Neural progenitor cell (in vitro differentiated cells): ENCODE results near the gene GPR3. TPM values are rescaled to one million over a fixed set of nuclear protein-coding genes. Genes with fewer than 3 reads are reported as not detected.

ENCODE experiments used
- DNase-seq: peaks from one replicate; pipeline ENCODE4 v3.0.0-alpha.2; 2016; ENCODE audit warnings: low spot score
- H2AFZ ChIP-seq: fragments of 200-600 bp; sonication (generic); replicated peaks from 2 replicates; pipeline ENCODE4 v1.6.1; 2016; ENCODE audit warnings: antibody characterized with exemption
- H3F3A ChIP-seq: fragments of 200-600 bp; sonication (generic); 2 replicates; pipeline ENCODE4 v1.6.1; 2016; ENCODE audit warnings: antibody characterized with exemption, low read depth
- H3K27ac ChIP-seq: fragments of 200-600 bp; sonication (generic); 2 replicates; pipeline ENCODE4 v1.5.1; 2016; ENCODE audit warnings: mild to moderate bottlenecking
- H3K27me3 ChIP-seq: fragments of 200-600 bp; sonication (generic); 2 replicates; pipeline ENCODE4 v1.6.1; 2016; ENCODE audit warnings: mild to moderate bottlenecking, moderate library complexity
- H3K36me3 ChIP-seq: fragments of 200-600 bp; sonication (generic); 2 replicates; pipeline ENCODE4 v1.5.1; 2016
- H3K4me1 ChIP-seq: fragments of 200-600 bp; sonication (generic); 2 replicates; pipeline ENCODE4 v1.6.1; 2016; ENCODE audit warnings: mixed run types
- H3K4me2 ChIP-seq: fragments of 200-600 bp; sonication (generic); 2 replicates; pipeline ENCODE4 v1.6.1; 2016
- H3K4me3 ChIP-seq: fragments of 200-600 bp; sonication (generic); 2 replicates; pipeline ENCODE4 v1.5.1; 2016
- H3K79me2 ChIP-seq: fragments of 200-600 bp; sonication (generic); 2 replicates; pipeline ENCODE4 v1.6.1; 2016; ENCODE audit warnings: low read depth
- H3K9ac ChIP-seq: fragments of 200-600 bp; sonication (generic); 2 replicates; pipeline ENCODE4 v1.6.1; 2016
- H3K9me3 ChIP-seq: fragments of 200-600 bp; sonication (generic); 2 replicates; pipeline ENCODE4 v1.5.1; 2016; ENCODE audit warnings: low read depth
- H4K20me1 ChIP-seq: fragments of 200-600 bp; sonication (generic); 2 replicates; pipeline ENCODE4 v1.6.1; 2016; ENCODE audit warnings: low read depth
- H3K27ac Mint-ChIP-seq: 3 replicates; pipeline ENCODE4 v1.8.0; 2021; ENCODE audit warnings: mixed read lengths
- H3K27me3 Mint-ChIP-seq: 2 replicates; pipeline ENCODE4 v1.8.0; 2022; ENCODE audit warnings: low read depth, mild to moderate bottlenecking, inconsistent platforms, moderate library complexity, mixed read lengths; ENCODE audit not compliant: insufficient read depth
- H3K36me3 Mint-ChIP-seq: 3 replicates; pipeline ENCODE4 v1.8.0; 2021; ENCODE audit warnings: mixed read lengths
- H3K4me1 Mint-ChIP-seq: 3 replicates; pipeline ENCODE4 v1.8.0; 2021; ENCODE audit warnings: mixed read lengths
- H3K4me3 Mint-ChIP-seq: 3 replicates; pipeline ENCODE4 v1.8.0; 2021; ENCODE audit warnings: mild to moderate bottlenecking, moderate library complexity, mixed read lengths
- H3K9me3 Mint-ChIP-seq: 3 replicates; pipeline ENCODE4 v1.8.0; 2020; ENCODE audit warnings: mixed read lengths
- CTCF ChIP-seq: fragments of 200-600 bp; sonication (generic); IDR thresholded peaks from 2 replicates; pipeline ENCODE4 v1.5.1; 2017; ENCODE audit warnings: antibody characterized with exemption, mild to moderate bottlenecking
- EZH2 ChIP-seq: fragments of 200-600 bp; sonication (generic); IDR thresholded peaks from 2 replicates; pipeline ENCODE4 v1.6.1; 2017; ENCODE audit warnings: antibody characterized with exemption, mild to moderate bottlenecking, moderate library complexity
- EZH2phosphoT487 ChIP-seq: fragments of 200-600 bp; sonication (generic); IDR thresholded peaks from 2 replicates; pipeline ENCODE4 v1.6.1; 2017; ENCODE audit warnings: antibody characterized with exemption
- total RNA-seq: library from RNA; depleted of rRNA; stranded (reverse); fragments of >200 nt; gene quantifications from 2 replicates; pipeline ENCODE4 v1.2.3, GENCODE V29; 2015; ENCODE audit warnings: low replicate concordance

Gene GPR3
- total RNA-seq, 1 donor from 2014 or later, result 3.1 TPM

GRCh38 chr1:27416387-27417111 is 24.1 kb downstream of the GPR3 start:
- Histone ChIP-seq H3K9ac (no peak overlapping the region), H3K27me3 (no peaks in the 10 kb centered on the region), H3K9me3 (no peaks in the 10 kb centered on the region), H3K36me3 (peaks cover 12% of the 10 kb centered on the region), H3K4me3 (no peak overlapping the region), H3K79me2 (peaks cover 9% of the 10 kb centered on the region), H3K4me2 (no peak overlapping the region), H3F3A (peaks cover 12% of the 10 kb centered on the region), H4K20me1 (no peaks in the 10 kb centered on the region), H3K4me1 (peaks cover 22% of the 10 kb centered on the region), H2AFZ (no peak overlapping the region), H3K27ac (no peak overlapping the region)
- H3K36me3 Mint-ChIP-seq, result peaks cover 46% of the 10 kb centered on the region
- peak overlapping the region; percentile 26 for H3K27ac Mint-ChIP-seq
- H3K4me1 Mint-ChIP-seq, result peaks cover 20% of the 10 kb centered on the region
- H3K27me3 Mint-ChIP-seq, result peaks cover 5% of the 10 kb centered on the region
- no peak overlapping the region for H3K4me3 Mint-ChIP-seq
- peak; percentile 73 for DNase-seq
- no peaks in the 10 kb centered on the region for H3K9me3 Mint-ChIP-seq
- TF ChIP-seq CTCF (peak; percentile 72), EZH2 (no peak)

- no peak overlapping the region for H3K27ac Mint-ChIP-seq
- no peak overlapping the region for H3K9ac ChIP-seq
Observed at GRCh38 chr1:27417713-27418112, 25.3 kb downstream of the GPR3 start.

GRCh38 chr1:27418326-27419185 is 26.1 kb downstream of the GPR3 start:
- peaks cover 37% of the 10 kb centered on the region for H3K36me3 Mint-ChIP-seq
- no peak overlapping the region for H3K9ac ChIP-seq

More at GRCh38 chr1:27417713-27418112, 25.3 kb downstream of the GPR3 start:
- H3K79me2 ChIP-seq, result peaks cover 15% of the 10 kb centered on the region
- peaks cover 3% of the 10 kb centered on the region for H3K27me3 Mint-ChIP-seq
- no peaks in the 10 kb centered on the region for H4K20me1 ChIP-seq
- TF ChIP-seq CTCF, result no peak
- TF ChIP-seq EZH2, result no peak
- TF ChIP-seq EZH2phosphoT487, result no peak
- no peaks in the 10 kb centered on the region for H3K9me3 ChIP-seq
- H3K4me1 ChIP-seq, result peaks cover 22% of the 10 kb centered on the region
- H2AFZ ChIP-seq, result no peak overlapping the region
- H3K4me3 Mint-ChIP-seq, result no peak overlapping the region
- H3K4me2 ChIP-seq, result no peak overlapping the region
- no peaks in the 10 kb centered on the region for H3K27me3 ChIP-seq
- H3K36me3 ChIP-seq, result peaks cover 3% of the 10 kb centered on the region
- peaks cover 25% of the 10 kb centered on the region for H3K4me1 Mint-ChIP-seq
- no peak overlapping the region for H3K4me3 ChIP-seq
- peaks cover 44% of the 10 kb centered on the region for H3K36me3 Mint-ChIP-seq
- no peak for DNase-seq
- peaks cover 12% of the 10 kb centered on the region for H3F3A ChIP-seq
- no peak overlapping the region for H3K27ac ChIP-seq
- H3K9me3 Mint-ChIP-seq, result no peaks in the 10 kb centered on the region

More at GRCh38 chr1:27418326-27419185, 26.1 kb downstream of the GPR3 start:
- H3K27ac Mint-ChIP-seq, result peak overlapping the region; percentile 86
- H3K4me1 ChIP-seq, result peaks cover 17% of the 10 kb centered on the region
- no peaks in the 10 kb centered on the region for H4K20me1 ChIP-seq
- peaks cover 12% of the 10 kb centered on the region for H3F3A ChIP-seq
- H3K9me3 Mint-ChIP-seq, result no peaks in the 10 kb centered on the region
- H3K27ac ChIP-seq, result peak overlapping the region; percentile 28
- no peak for TF ChIP-seq EZH2
- no peak for TF ChIP-seq EZH2phosphoT487
- no peak for TF ChIP-seq CTCF
- H3K27me3 ChIP-seq, result no peaks in the 10 kb centered on the region
- H3K79me2 ChIP-seq, result peaks cover 15% of the 10 kb centered on the region
- peak overlapping the region; percentile 21 for H3K4me2 ChIP-seq
- H3K4me3 Mint-ChIP-seq, result no peak overlapping the region
- H3K36me3 ChIP-seq, result no peaks in the 10 kb centered on the region
- H3K27me3 Mint-ChIP-seq, result peaks cover 3% of the 10 kb centered on the region
- H3K4me3 ChIP-seq, result no peak overlapping the region
- H3K4me1 Mint-ChIP-seq, result peaks cover 21% of the 10 kb centered on the region
- H2AFZ ChIP-seq, result no peak overlapping the region
- no peak for DNase-seq
- no peaks in the 10 kb centered on the region for H3K9me3 ChIP-seq
